ENCODE measurements around the gene GAMT. TPM values are rescaled to one million over a fixed set of nuclear protein-coding genes. Genes with fewer than 3 reads are reported as not detected.

Gene GAMT
- total and polyA plus RNA-seq, 2 donors (not counting 3 experiments of a cell fraction or from before 2014, with no cell fraction given) = 22.1 to 36.9 TPM

GRCh38 chr19:1418951-1419738, 17.8 kb upstream of the GAMT start:
- DNase-seq (ENCODE audit: low read depth, low spot score) (no peak), FAIRE-seq (no peak)
- H3K36me3 ChIP-seq (ENCODE audit: control insufficient read depth in 2 of 2, extremely low read depth in 1 of 2, insufficient read depth in 2 of 2, low read length in 2 of 2) = peaks cover 17 to 57% of the 10 kb centered on the region in 2 experiments
- no peaks in the 10 kb centered on the region for H3K27me3 ChIP-seq (ENCODE audit: control insufficient read depth in 2 of 2, insufficient read depth in 2 of 2, low read length in 2 of 2)
- no peak overlapping the region for H3K4me3 ChIP-seq (replicated peaks in 1 of 3; ENCODE audit: insufficient read depth in 1 of 3, low read depth in 1 of 3, low read length in 3 of 3)
- dilution Hi-C loops (cut with MboI; ENCODE audit: extremely low pct_ligation_motif_present, low sequenced_read_pairs) (no loop called here), intact Hi-C loops (cut with micrococcal nuclease) (no loop called here)
- H3K9ac ChIP-seq (replicated peaks; ENCODE audit: extremely low read depth, insufficient read depth, low read length) = no peak overlapping the region
- no peak overlapping the region for H3K4me2 ChIP-seq (ENCODE audit: insufficient read depth, low read length)
- peaks cover 19% of the 10 kb centered on the region for H3K4me1 ChIP-seq (ENCODE audit: control insufficient read depth, extremely low read depth, insufficient read depth, low read length)
- no peaks in the 10 kb centered on the region for H3K9me3 ChIP-seq (replicated peaks; ENCODE audit: control insufficient read depth, insufficient read depth, low read length)
- POLR2A ChIA-PET = no interaction called here
- H3K79me2 ChIP-seq (ENCODE audit: control insufficient read depth, insufficient read depth, low read length) = peaks cover 83% of the 10 kb centered on the region
- H3K9me1 ChIP-seq (replicated peaks; ENCODE audit: control insufficient read depth, extremely low read depth, insufficient read depth, low read length) = no peaks in the 10 kb centered on the region
- TF ChIP-seq MYC (IDR thresholded peaks at IDR 0.05; ENCODE audit: low read depth, low read length) = no peak
- no peak for TF ChIP-seq GATA2 (IDR thresholded peaks at IDR 0.05; ENCODE audit: insufficient read depth, insufficient read length, low read depth, low read length)
- no peak for TF ChIP-seq POLR2AphosphoS5 (IDR thresholded peaks at IDR 0.05; ENCODE audit: insufficient read depth, low read depth, low read length)
- no peak for TF ChIP-seq CTCF (IDR thresholded peaks at IDR 0.05; ENCODE audit: extremely low read depth in 1 of 2, insufficient read depth in 1 of 2, low read depth in 1 of 2, low read length in 2 of 2)
- no peak for TF ChIP-seq JUN (IDR thresholded peaks at IDR 0.05; ENCODE audit: borderline replicate concordance, insufficient read depth, insufficient read length, low read depth)
- no peak for TF ChIP-seq POLR2A (IDR thresholded peaks at IDR 0.05; ENCODE audit: low read depth, low read length)
- TF ChIP-seq FOS (IDR thresholded peaks at IDR 0.05; ENCODE audit: borderline replicate concordance, insufficient read depth, low read length) = no peak
- CTCF ChIA-PET = no interaction called here
- no TSS peak for BruUV-seq (replicated peaks)
- no peak overlapping the region for H3K27ac ChIP-seq (ENCODE audit: insufficient read depth, low read depth, low read length)
- H2AFZ ChIP-seq (ENCODE audit: low read depth, low read length) = no peak overlapping the region
- H4K20me1 ChIP-seq (replicated peaks; ENCODE audit: control insufficient read depth, extremely low read depth, insufficient read depth, low read length) = no peaks in the 10 kb centered on the region
